ENCODE results near the gene PRR5.

Gene PRR5

GRCh38 chr22:44753189-44754042 is 51.4 kb downstream of the PRR5 start:
- Mint-ChIP-seq H3K4me1 (peaks cover 43% of the 10 kb centered on the region), H3K27ac (peak overlapping the region; percentile 96 to 99 (median 97)), H3K27me3 (ENCODE audit: low read depth) (peaks cover 40% of the 10 kb centered on the region), H3K36me3 (ENCODE audit: low read depth) (no peaks in the 10 kb centered on the region), H3K4me3 (peak overlapping the region; percentile 71 to 82 (median 77)), H3K9me3 (peaks cover 7% of the 10 kb centered on the region)
- TF ChIP-seq, protein P1, sequence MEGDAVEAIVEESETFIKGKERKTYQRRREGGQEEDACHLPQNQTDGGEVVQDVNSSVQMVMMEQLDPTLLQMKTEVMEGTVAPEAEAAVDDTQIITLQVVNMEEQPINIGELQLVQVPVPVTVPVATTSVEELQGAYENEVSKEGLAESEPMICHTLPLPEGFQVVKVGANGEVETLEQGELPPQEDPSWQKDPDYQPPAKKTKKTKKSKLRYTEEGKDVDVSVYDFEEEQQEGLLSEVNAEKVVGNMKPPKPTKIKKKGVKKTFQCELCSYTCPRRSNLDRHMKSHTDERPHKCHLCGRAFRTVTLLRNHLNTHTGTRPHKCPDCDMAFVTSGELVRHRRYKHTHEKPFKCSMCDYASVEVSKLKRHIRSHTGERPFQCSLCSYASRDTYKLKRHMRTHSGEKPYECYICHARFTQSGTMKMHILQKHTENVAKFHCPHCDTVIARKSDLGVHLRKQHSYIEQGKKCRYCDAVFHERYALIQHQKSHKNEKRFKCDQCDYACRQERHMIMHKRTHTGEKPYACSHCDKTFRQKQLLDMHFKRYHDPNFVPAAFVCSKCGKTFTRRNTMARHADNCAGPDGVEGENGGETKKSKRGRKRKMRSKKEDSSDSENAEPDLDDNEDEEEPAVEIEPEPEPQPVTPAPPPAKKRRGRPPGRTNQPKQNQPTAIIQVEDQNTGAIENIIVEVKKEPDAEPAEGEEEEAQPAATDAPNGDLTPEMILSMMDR (IDR thresholded peaks at IDR 0.05; ENCODE audit: unreplicated experiment in 3 of 3) = no peak

DNA sequence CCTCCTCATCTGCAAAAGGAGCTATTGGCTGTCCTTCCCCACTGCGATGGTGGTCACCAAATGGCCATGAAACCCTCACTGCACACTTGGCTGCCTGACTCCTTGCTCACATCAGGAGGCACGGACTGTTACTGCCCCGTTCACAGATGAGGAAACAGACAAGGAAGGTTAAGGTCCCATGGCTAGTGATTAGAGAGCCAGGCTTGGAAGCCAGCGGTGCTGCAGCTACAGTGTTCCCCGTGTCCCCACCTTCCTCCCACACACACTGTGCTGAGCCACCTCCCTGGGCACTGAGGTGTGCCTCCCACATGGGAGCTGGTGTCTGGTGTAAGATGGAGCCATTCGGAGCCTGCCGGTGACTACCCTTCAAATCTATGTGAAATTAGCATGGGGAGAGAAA is 53.0 kb downstream of the PRR5 start:
- Mint-ChIP-seq H3K27ac (peak overlapping the region; percentile 77 to 97 (median 93)), H3K9me3 (peaks cover 6% of the 10 kb centered on the region), H3K36me3 (ENCODE audit: low read depth) (no peaks in the 10 kb centered on the region), H3K4me3 (peak overlapping the region; percentile 54 to 62 (median 62)), H3K27me3 (ENCODE audit: low read depth) (peaks cover 34% of the 10 kb centered on the region), H3K4me1 (peaks cover 46% of the 10 kb centered on the region)
- TF ChIP-seq, protein P1 (IDR thresholded peaks at IDR 0.05; ENCODE audit: unreplicated experiment in 3 of 3) = no peak

GRCh38 chr22:44755417-44755816 is 53.4 kb downstream of the PRR5 start:
- H3K27me3 Mint-ChIP-seq (ENCODE audit: low read depth) = peaks cover 34% of the 10 kb centered on the region
- TF ChIP-seq, protein P1 (IDR thresholded peaks at IDR 0.05; ENCODE audit: unreplicated experiment in 3 of 3) = no peak
- peak overlapping the region in 2 of 3 experiments; percentile 54 to 62 for H3K4me3 Mint-ChIP-seq
- peaks cover 5% of the 10 kb centered on the region for H3K9me3 Mint-ChIP-seq
- H3K4me1 Mint-ChIP-seq = peaks cover 45% of the 10 kb centered on the region
- H3K27ac Mint-ChIP-seq = peak overlapping the region; percentile 77 to 97 (median 93)
- no peaks in the 10 kb centered on the region for H3K36me3 Mint-ChIP-seq (ENCODE audit: low read depth)

- TF ChIP-seq, protein P1 (IDR thresholded peaks at IDR 0.05; ENCODE audit: unreplicated experiment in 3 of 3) = no peak
- peak overlapping the region; percentile 77 to 97 (median 93) for H3K27ac Mint-ChIP-seq
- H3K36me3 Mint-ChIP-seq (ENCODE audit: low read depth) = no peaks in the 10 kb centered on the region
- H3K4me1 Mint-ChIP-seq = peaks cover 45% of the 10 kb centered on the region
- peaks cover 5% of the 10 kb centered on the region for H3K9me3 Mint-ChIP-seq
- peak overlapping the region; percentile 3 to 62 (median 26) for H3K4me3 Mint-ChIP-seq
- H3K27me3 Mint-ChIP-seq (ENCODE audit: low read depth) = peaks cover 33% of the 10 kb centered on the region
Measured at GRCh38 chr22:44755956-44756361, 54.0 kb downstream of the PRR5 start.

- Mint-ChIP-seq H3K36me3 (ENCODE audit: low read depth) (peaks cover 7% of the 10 kb centered on the region), H3K27me3 (ENCODE audit: low read depth) (peaks cover 17% of the 10 kb centered on the region), H3K9me3 (peaks cover 10% of the 10 kb centered on the region), H3K4me1 (peaks cover 43% of the 10 kb centered on the region), H3K27ac (peak overlapping the region; percentile 7 to 40 (median 7)), H3K4me3 (no peak overlapping the region)
- TF ChIP-seq, protein P1 (IDR thresholded peaks at IDR 0.05; ENCODE audit: unreplicated experiment in 3 of 3) = no peak
Measured at GRCh38 chr22:44758344-44758973, 56.5 kb downstream of the PRR5 start.
